Ishikawa (cell line): ENCODE data around the gene CTTNBP2NL.

Source experiments
- EP300 ChIP-seq: IDR thresholded peaks from 2 replicates; pipeline ENCODE4 v1.6.1; 2012; ENCODE audit warnings: borderline replicate concordance
- TF ChIP-seq, protein P1 (sequence below): IDR thresholded peaks from 2 replicates; pipeline ENCODE4 v1.6.1; 2012

DNA sequence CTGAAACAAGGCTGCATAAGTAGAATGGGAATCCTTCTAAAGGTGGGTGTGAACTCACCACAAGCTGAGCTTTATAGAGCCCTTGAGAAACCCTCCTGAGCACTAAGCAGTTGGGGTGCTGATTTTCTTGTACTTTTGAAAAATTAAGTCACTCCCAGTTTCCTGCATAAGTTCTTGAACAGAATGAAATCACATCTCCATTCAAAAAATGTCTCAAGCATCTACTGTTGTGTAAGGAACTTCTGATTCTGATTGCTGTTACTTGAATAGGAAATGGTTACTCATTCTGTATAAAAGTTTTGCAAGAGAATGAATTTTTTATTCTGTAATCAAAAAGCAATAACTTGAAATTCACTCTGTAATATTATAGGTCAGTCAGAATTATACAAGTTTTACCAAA lies 61.9 kb downstream of the CTTNBP2NL start:
- TF ChIP-seq EP300 = no peak
- TF ChIP-seq, protein P1, sequence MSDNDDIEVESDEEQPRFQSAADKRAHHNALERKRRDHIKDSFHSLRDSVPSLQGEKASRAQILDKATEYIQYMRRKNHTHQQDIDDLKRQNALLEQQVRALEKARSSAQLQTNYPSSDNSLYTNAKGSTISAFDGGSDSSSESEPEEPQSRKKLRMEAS = no peak
